Stimulated activated naive CD8-positive, alpha-beta T cell treated with anti-CD3 and anti-CD28 coated beads, Interleukin-15, amount 100 ng/mL, for 72 hours (primary cell): ENCODE measurements around the gene UBE2V1.
"Not testable (repeated sequence)": the region's sequence is repeated elsewhere in the genome, so short reads cannot be mapped to it uniquely, and the experiment has no call there.

Experiments
- ATAC-seq: fragments of 150-1000 bp; cut with Tn5 transposase; 2 replicates; pipeline ENCODE4 v1.10.0; 2021; ENCODE audit warnings: mild to moderate bottlenecking, moderate library complexity
- DNase-seq, 2 donors: peaks; one replicate each; pipeline ENCODE4 v3.0.0; 2021 to 2022
- H3K27ac Mint-ChIP-seq, 2 donors: one replicate each; pipeline ENCODE4 v1.8.0; 2022; ENCODE audit warnings: mild to moderate bottlenecking in 2 of 2, mixed read lengths in 2 of 2, moderate library complexity in 2 of 2
- H3K27me3 Mint-ChIP-seq: one replicate; pipeline ENCODE4 v1.8.0; 2022; ENCODE audit warnings: mixed read lengths
- H3K4me1 Mint-ChIP-seq: one replicate; pipeline ENCODE4 v1.8.0; 2022; ENCODE audit warnings: mild to moderate bottlenecking, mixed read lengths
- H3K4me3 Mint-ChIP-seq, 2 donors: one replicate each; pipeline ENCODE4 v1.8.0; 2022; ENCODE audit warnings: mild to moderate bottlenecking in 2 of 2, mixed read lengths in 2 of 2, moderate library complexity in 1 of 2
- H3K9me3 Mint-ChIP-seq, 2 donors: one replicate each; pipeline ENCODE4 v1.8.0; 2022; ENCODE audit warnings: mixed read lengths in 2 of 2

The UBE2V1 gene

GRCh38 chr20:50071039-50071888 lies 41.7 kb downstream of the UBE2V1 start:
- Mint-ChIP-seq H3K27ac (peak overlapping the region in 1 of 2 donors; percentile 86), H3K4me3 (peak overlapping the region; percentile 61 to 84), H3K27me3 (peaks cover 17% of the 10 kb centered on the region), H3K4me1 (peaks cover 11% of the 10 kb centered on the region), H3K9me3 (no peaks in the 10 kb centered on the region)
- DNase-seq (peak; percentile 90 to 94), ATAC-seq (peak; percentile 97)

GRCh38 chr20:50070361-50070760 lies 42.6 kb downstream of the UBE2V1 start:
- ATAC-seq: no peak
- H3K27ac Mint-ChIP-seq: no peak overlapping the region

GRCh38 chr20:50068041-50068651 lies 44.8 kb downstream of the UBE2V1 start:
- Mint-ChIP-seq H3K4me3 (no peak overlapping the region), H3K4me1 (peaks cover 10% of the 10 kb centered on the region), H3K27me3 (peaks cover 17% of the 10 kb centered on the region), H3K27ac (no peak overlapping the region), H3K9me3 (no peaks in the 10 kb centered on the region)
- DNase-seq: no peak
- ATAC-seq: no peak

More at GRCh38 chr20:50070361-50070760, 42.6 kb downstream of the UBE2V1 start:
- no peak for DNase-seq
- Mint-ChIP-seq H3K4me3 (no peak overlapping the region), H3K9me3 (no peaks in the 10 kb centered on the region), H3K27me3 (peaks cover 17% of the 10 kb centered on the region), H3K4me1 (peaks cover 10% of the 10 kb centered on the region)

- H3K9me3 Mint-ChIP-seq: no peaks in the 10 kb centered on the region
- no peak overlapping the region for H3K27ac Mint-ChIP-seq
- peaks cover 10% of the 10 kb centered on the region for H3K4me1 Mint-ChIP-seq
- DNase-seq (no peak), ATAC-seq (no peak)
- H3K27me3 Mint-ChIP-seq: peaks cover 17% of the 10 kb centered on the region
- H3K4me3 Mint-ChIP-seq: no peak overlapping the region
Measured at GRCh38 chr20:50067461-50067860, 45.5 kb downstream of the UBE2V1 start.

GRCh38 chr20:50067018-50067417 lies 45.9 kb downstream of the UBE2V1 start:
- no peak for DNase-seq
- no peak for ATAC-seq
- H3K27me3 Mint-ChIP-seq: peaks cover 17% of the 10 kb centered on the region
- no peak overlapping the region for H3K4me3 Mint-ChIP-seq
- no peaks in the 10 kb centered on the region for H3K9me3 Mint-ChIP-seq
- no peak overlapping the region for H3K27ac Mint-ChIP-seq
- peaks cover 10% of the 10 kb centered on the region for H3K4me1 Mint-ChIP-seq

GRCh38 chr20:50066161-50066834 lies 46.7 kb downstream of the UBE2V1 start:
- no peak overlapping the region for H3K4me3 Mint-ChIP-seq
- no peaks in the 10 kb centered on the region for H3K9me3 Mint-ChIP-seq
- DNase-seq: no peak
- peaks cover 6% of the 10 kb centered on the region for H3K4me1 Mint-ChIP-seq
- no peak for ATAC-seq
- peaks cover 17% of the 10 kb centered on the region for H3K27me3 Mint-ChIP-seq
- no peak overlapping the region for H3K27ac Mint-ChIP-seq

- Mint-ChIP-seq H3K27ac (no peak overlapping the region), H3K4me1 (no peaks in the 10 kb centered on the region), H3K27me3 (peaks cover 17% of the 10 kb centered on the region), H3K4me3 (no peak overlapping the region), H3K9me3 (no peaks in the 10 kb centered on the region)
- DNase-seq: no peak
- ATAC-seq: no peak
Measured at GRCh38 chr20:50065325-50065615, 47.7 kb downstream of the UBE2V1 start.

GRCh38 chr20:50063763-50064162 lies 49.2 kb downstream of the UBE2V1 start:
- H3K27ac Mint-ChIP-seq: peak overlapping the region in 1 of 2 donors; percentile 84
- not testable (repeated sequence) for ATAC-seq, DNase-seq, H3K27me3 Mint-ChIP-seq, H3K4me1 Mint-ChIP-seq, H3K9me3 Mint-ChIP-seq, H3K4me3 Mint-ChIP-seq

- Mint-ChIP-seq H3K4me1 (no peaks in the 10 kb centered on the region), H3K9me3 (no peaks in the 10 kb centered on the region), H3K4me3 (no peak overlapping the region), H3K27me3 (no peaks in the 10 kb centered on the region), H3K27ac (no peak overlapping the region)
- no peak for DNase-seq
- ATAC-seq: no peak
Measured at GRCh38 chr20:50062006-50062838, 50.7 kb downstream of the UBE2V1 start.

GRCh38 chr20:50061151-50062005 lies 51.6 kb downstream of the UBE2V1 start:
- no peak overlapping the region for H3K4me3 Mint-ChIP-seq
- peaks cover 6% of the 10 kb centered on the region for H3K4me1 Mint-ChIP-seq
- no peaks in the 10 kb centered on the region for H3K9me3 Mint-ChIP-seq
- H3K27ac Mint-ChIP-seq: no peak overlapping the region
- DNase-seq (no peak), ATAC-seq (no peak)
- no peaks in the 10 kb centered on the region for H3K27me3 Mint-ChIP-seq

GRCh38 chr20:50058662-50059402 lies 54.1 kb downstream of the UBE2V1 start:
- Mint-ChIP-seq H3K27me3 (no peaks in the 10 kb centered on the region), H3K4me3 (no peak overlapping the region), H3K27ac (no peak overlapping the region), H3K4me1 (peaks cover 6% of the 10 kb centered on the region), H3K9me3 (no peaks in the 10 kb centered on the region)
- DNase-seq: no peak
- no peak for ATAC-seq

- H3K27ac Mint-ChIP-seq: no peak overlapping the region
- H3K4me1 Mint-ChIP-seq: peaks cover 8% of the 10 kb centered on the region
- no peaks in the 10 kb centered on the region for H3K27me3 Mint-ChIP-seq
- no peaks in the 10 kb centered on the region for H3K9me3 Mint-ChIP-seq
- DNase-seq (no peak), ATAC-seq (no peak)
- no peak overlapping the region for H3K4me3 Mint-ChIP-seq
Measured at GRCh38 chr20:50057714-50058053, 55.3 kb downstream of the UBE2V1 start.

- H3K4me3 Mint-ChIP-seq: no peak overlapping the region
- ATAC-seq (no peak), DNase-seq (no peak)
- no peaks in the 10 kb centered on the region for H3K9me3 Mint-ChIP-seq
- peaks cover 12% of the 10 kb centered on the region for H3K4me1 Mint-ChIP-seq
- H3K27me3 Mint-ChIP-seq: no peaks in the 10 kb centered on the region
- no peak overlapping the region for H3K27ac Mint-ChIP-seq
Measured at GRCh38 chr20:50056951-50057713, 55.8 kb downstream of the UBE2V1 start.
